ENCODE results near the gene EIF4E1B. TPM values are rescaled to one million over a fixed set of nuclear protein-coding genes. Genes with fewer than 3 reads are reported as not detected.

EIF4E1B gene
- not detected in 2 replicates for total RNA-seq

GRCh38 chr5:176629853-176630680 lies at the start of gene EIF4E1B, which contains the start of gene SNCB:
Gene EIF4E1B, plus strand, starts transcription at chr5:176630675. Its CDS starts 12,113 bp downstream, at chr5:176642788.
Gene SNCB, minus strand, starts transcription at chr5:176630534. Its CDS starts 880 bp downstream, at chr5:176629654.

GRCh38 chr5:176609724-176610434 lies 20.6 kb upstream of the EIF4E1B start, which contains the start of gene GPRIN1:
Gene GPRIN1, minus strand, starts transcription at chr5:176610156. Its CDS starts 10,322 bp downstream, at chr5:176599834.

GRCh38 chr5:176647030-176647842 lies 16.8 kb downstream of the EIF4E1B start, which contains the start of gene TSPAN17:
Gene TSPAN17, plus strand, starts transcription at chr5:176647484. Its CDS starts 132 bp downstream, at chr5:176647616.

Other genes with a start within 250 kb of the EIF4E1B start
- 7.1 and 14.5 TPM in 2 replicates for gene NOP16, start 242.1 kb upstream of the EIF4E1B start, total RNA-seq
- gene HIGD2A, start 241.9 kb upstream of the EIF4E1B start, total RNA-seq = 128 and 157 TPM in 2 replicates
- 97.5 and 140 TPM in 2 replicates for gene CLTB, start 214.1 kb upstream of the EIF4E1B start, total RNA-seq
- 34.8 and 40.9 TPM in 2 replicates for gene FAF2, start 182.3 kb upstream of the EIF4E1B start, total RNA-seq
- gene RNF44, start 93.3 kb upstream of the EIF4E1B start, total RNA-seq = 7.2 and 7.7 TPM in 2 replicates
- not detected in 2 replicates for gene CDHR2, start 81.3 kb upstream of the EIF4E1B start, total RNA-seq
- 1.8 and 1.9 TPM in 2 replicates for gene GPRIN1, start 20.5 kb upstream of the EIF4E1B start, total RNA-seq
- not detected in 2 replicates for gene SNCB, start 141 bp upstream of the EIF4E1B start, total RNA-seq
- 28.1 and 39.4 TPM in 2 replicates for gene TSPAN17, start 16.8 kb downstream of the EIF4E1B start, total RNA-seq
- 0.34 TPM in 1 of 2 replicates, not detected in the other for gene UNC5A, start 179.9 kb downstream of the EIF4E1B start, total RNA-seq